Testis (tissue), 2 donors: ENCODE data around the gene POMC.

Source experiments
- CTCF ChIP-seq, 3 experiments: fragments of 450-650 bp in 2 of 3; fragments of 200-600 bp in 1 of 3; sonication (generic) in 1 of 3; IDR thresholded peaks; one replicate each; pipeline ENCODE4 v1.5.1; 2016 to 2019; ENCODE audit warnings: antibody characterized with exemption in 3 of 3, mild to moderate bottlenecking in 2 of 3, moderate library complexity in 1 of 3
- POLR2A ChIP-seq: fragments of 450-650 bp; IDR thresholded peaks from one replicate; pipeline ENCODE4 v1.6.1; 2017; ENCODE audit warnings: antibody characterized with exemption, mild to moderate bottlenecking, moderate library complexity

GRCh38 chr2:25145803-25146202, 22.6 kb downstream of the POMC start:
- TF ChIP-seq CTCF (IDR thresholded peaks at IDR 0.05) (no peak), POLR2A (no peak)
